Esophagus squamous epithelium (tissue), 4 donors: ENCODE data around the gene NSUN3.

Source experiments
- POLR2A ChIP-seq, 4 donors: fragments of 450-650 bp; IDR thresholded peaks; one replicate each; pipeline ENCODE4 v1.6.1; 2017; ENCODE audit warnings: antibody characterized with exemption in 4 of 4, mild to moderate bottlenecking in 4 of 4, moderate library complexity in 3 of 4
- TF ChIP-seq, protein P1 (sequence below), 6 experiments: fragments of 450-650 bp in 4 of 6; fragments of 200-600 bp in 2 of 6; sonication (generic) in 2 of 6; IDR thresholded peaks; one replicate each; pipeline ENCODE4 v1.5.1; 2016 to 2019; ENCODE audit warnings: antibody characterized with exemption in 6 of 6, mild to moderate bottlenecking in 4 of 6, moderate library complexity in 4 of 6

DNA sequence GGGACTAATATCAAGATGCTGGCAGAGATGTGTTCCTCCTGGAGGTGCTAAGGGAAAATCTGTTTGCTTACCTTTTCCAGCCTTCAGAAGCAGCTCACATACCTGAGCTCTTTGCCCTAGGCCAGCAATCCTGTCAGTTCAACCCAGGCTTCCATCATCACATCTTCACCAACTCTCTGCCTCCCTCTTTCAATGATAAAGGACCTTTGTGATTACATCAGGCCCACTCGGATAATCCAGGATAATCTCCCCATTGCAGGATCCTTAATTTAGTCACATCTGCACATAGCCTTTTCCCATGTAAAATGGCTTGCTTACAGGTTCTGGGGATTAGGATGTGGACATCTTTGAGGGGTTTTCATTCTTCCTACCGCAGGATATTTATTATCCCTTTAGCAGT lies 58.3 kb downstream of the NSUN3 start:
- TF ChIP-seq, protein P1, sequence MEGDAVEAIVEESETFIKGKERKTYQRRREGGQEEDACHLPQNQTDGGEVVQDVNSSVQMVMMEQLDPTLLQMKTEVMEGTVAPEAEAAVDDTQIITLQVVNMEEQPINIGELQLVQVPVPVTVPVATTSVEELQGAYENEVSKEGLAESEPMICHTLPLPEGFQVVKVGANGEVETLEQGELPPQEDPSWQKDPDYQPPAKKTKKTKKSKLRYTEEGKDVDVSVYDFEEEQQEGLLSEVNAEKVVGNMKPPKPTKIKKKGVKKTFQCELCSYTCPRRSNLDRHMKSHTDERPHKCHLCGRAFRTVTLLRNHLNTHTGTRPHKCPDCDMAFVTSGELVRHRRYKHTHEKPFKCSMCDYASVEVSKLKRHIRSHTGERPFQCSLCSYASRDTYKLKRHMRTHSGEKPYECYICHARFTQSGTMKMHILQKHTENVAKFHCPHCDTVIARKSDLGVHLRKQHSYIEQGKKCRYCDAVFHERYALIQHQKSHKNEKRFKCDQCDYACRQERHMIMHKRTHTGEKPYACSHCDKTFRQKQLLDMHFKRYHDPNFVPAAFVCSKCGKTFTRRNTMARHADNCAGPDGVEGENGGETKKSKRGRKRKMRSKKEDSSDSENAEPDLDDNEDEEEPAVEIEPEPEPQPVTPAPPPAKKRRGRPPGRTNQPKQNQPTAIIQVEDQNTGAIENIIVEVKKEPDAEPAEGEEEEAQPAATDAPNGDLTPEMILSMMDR (IDR thresholded peaks at IDR 0.05), result no peak
- TF ChIP-seq POLR2A (IDR thresholded peaks at IDR 0.05), result no peak
